Embryonic facial prominence (tissue), 1 donor: ENCODE measurements around the gene DUSP8.
"Not testable (repeated sequence)": the region's sequence is repeated elsewhere in the genome, so short reads cannot be mapped to it uniquely, and the experiment has no call there.

Experiments
- DNase-seq: peaks from one replicate; pipeline ENCODE4 v3.0.0-alpha.2; 2016; ENCODE audit errors: extremely low spot score

The DUSP8 gene

GRCh38 chr11:1572197-1573076, at the start of gene DUSP8:
Gene DUSP8 (minus strand): TSS chr11:1572271. CDS start chr11:1565826, 6,445 bp downstream.
- peak; percentile 71 for DNase-seq

DNA sequence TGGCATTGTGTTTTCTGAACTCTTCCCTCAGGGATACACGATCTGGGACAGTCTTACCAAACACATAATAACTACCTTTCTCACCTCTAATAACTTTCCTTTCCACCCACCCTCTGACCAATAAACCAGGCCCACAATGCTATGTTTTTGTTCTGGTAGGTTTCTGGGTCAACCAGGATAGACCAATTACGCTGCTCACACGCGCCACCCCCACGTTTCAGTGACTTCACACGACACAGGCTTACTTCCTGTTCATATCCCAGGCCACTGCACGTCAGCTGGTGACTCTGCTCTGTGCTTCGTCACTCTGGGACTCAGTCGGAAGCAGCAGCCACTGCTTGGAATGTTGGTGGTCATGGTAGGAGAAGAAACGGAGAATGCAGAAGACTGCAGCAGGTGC, 47.4 kb upstream of the DUSP8 start:
- DNase-seq: no peak

GRCh38 chr11:1618231-1618630, 46.2 kb upstream of the DUSP8 start:
- DNase-seq: peak; percentile 47

GRCh38 chr11:1608363-1608762, 36.3 kb upstream of the DUSP8 start, which contains the start of gene KRTAP5-3:
Gene KRTAP5-3 (minus strand): TSS chr11:1608463. CDS start chr11:1608385, 78 bp downstream.
- no peak for DNase-seq

DNA sequence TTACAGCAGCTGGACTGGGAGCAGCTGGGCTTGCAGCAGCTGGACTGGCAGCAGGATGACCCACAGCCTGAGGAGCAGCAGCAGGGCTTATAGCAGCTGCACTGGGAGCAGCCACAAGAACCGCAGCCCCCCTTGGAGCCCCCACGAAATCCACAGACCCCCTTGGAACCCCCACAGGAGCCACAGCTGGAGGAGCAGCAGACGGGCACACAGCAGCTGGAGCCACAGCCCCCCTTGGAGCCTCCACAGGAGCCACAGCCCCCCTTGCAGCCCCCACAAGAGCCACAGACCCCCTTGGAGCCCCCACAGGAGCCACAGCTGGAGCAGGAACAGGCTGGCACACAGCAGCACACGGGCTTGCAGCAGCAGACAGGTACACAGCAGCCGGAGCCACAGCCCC, 35.8 kb upstream of the DUSP8 start:
- not testable (repeated sequence) for DNase-seq

DNA sequence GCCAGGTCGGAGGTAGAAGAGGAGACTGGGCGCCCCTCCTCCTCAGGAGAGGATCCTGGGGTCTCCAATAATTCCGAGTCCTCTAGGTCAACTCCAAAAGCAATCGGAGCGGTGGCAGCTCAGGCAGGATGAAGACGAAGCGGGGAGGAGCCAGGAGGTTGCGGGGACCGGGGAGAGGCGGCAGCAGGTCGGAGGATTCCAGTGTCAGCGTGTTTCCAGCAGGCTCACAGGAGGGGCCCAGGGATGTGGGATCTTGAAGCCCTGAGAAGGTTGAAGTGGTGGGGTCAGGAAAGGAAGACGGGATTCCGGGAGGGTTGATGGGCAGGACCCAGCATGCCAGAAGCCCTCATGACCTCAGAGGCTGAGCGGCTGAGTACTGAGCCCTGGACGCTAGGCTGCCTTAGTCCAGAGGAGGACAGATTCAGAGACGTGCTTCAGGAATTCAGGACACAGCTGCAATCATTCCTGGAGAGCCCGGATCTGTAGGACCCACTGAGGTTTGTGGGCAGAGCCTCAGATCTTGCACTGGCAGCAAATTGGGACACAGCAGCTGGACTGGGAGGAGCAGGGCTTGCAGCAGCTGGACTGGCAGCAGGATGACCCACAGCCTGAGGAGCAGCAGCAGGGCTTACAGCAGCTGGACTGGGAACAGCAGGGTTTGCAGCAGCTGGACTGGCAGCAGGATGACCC, 35.2 kb upstream of the DUSP8 start:
- not testable (repeated sequence) for DNase-seq

DNA sequence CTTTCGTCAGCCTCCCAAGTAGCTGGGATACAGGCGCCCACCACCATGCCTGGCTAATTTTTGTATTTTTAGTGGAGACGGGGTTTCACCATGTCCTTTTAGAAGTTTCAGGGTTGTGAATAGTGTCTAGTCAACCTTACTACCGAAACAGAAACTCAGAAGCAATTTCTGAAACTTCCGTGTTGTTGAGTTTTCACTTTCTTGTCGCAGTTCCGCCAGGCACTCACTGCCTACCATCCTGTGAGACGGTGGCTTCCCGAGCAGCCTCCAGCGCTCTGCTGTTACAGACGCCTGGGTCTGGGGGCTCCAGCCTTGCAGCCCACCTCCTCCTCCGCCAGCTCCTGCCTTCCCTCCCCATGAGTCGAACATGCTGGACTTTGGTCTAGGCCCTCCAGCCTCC, 33.9 kb upstream of the DUSP8 start:
- not testable (repeated sequence) for DNase-seq

GRCh38 chr11:1604711-1605110, 32.6 kb upstream of the DUSP8 start:
- DNase-seq: no peak

DNA sequence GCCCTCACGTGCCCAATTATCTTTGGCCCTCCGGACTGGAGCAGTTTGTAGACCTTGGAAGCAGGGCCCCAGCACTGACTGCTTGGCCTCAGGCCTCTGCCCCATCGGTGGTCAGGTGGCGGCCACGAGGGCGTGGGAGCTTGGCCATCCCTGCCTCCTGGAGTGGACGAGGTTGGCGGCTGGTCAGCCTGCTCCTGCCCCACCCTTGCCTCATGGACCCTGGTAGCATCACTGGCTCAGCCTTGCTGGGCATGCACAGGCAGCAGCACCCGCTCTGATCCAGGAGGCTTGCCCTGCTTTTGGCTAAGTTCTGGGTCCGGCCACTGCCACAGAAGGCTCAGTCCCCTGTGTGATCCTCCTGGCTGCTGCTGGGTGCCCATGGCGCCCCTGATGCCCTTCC, 32.1 kb upstream of the DUSP8 start:
- no peak for DNase-seq

DNA sequence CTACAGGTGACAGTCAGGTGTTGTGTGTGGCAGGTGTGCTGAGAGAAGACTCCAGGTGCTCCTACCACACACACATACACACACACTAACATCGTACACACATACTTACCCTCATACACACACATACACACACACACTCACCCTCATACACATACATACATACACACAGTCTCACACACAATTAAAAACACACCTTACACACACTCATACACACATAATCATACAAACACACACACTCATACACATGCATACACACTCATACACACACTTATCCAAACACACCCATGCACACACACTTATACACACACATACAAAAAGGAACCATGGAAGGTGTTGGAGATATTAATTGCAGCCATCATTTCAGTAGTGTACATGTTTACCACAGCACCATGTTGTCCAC, 31.6 kb upstream of the DUSP8 start:
- no peak for DNase-seq

GRCh38 chr11:1601663-1602062, 29.6 kb upstream of the DUSP8 start:
- DNase-seq: not testable (repeated sequence)

- DNase-seq: no peak
These were observed 28.6 kb upstream of the DUSP8 start for GRCh38 chr11:1600626-1601025.

DNA sequence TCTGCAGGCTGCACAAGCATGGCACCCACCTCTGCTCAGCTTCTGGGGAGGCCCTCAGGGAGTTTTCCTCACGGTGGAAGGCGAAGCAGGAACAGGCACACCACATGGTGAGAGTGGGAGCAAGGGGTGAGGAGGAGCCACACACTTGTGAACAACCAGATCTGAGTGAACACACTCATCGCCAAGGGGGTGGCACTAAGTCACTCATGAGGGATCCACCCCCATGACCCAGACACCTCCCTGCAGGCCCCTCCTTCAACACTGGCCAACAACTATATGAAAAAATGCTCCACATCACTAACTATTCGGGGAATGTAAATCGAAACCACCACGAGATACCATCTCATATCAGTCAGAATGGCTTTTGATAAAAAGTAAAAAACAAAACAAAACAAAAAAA, 26.7 kb upstream of the DUSP8 start:
- no peak for DNase-seq

DNA sequence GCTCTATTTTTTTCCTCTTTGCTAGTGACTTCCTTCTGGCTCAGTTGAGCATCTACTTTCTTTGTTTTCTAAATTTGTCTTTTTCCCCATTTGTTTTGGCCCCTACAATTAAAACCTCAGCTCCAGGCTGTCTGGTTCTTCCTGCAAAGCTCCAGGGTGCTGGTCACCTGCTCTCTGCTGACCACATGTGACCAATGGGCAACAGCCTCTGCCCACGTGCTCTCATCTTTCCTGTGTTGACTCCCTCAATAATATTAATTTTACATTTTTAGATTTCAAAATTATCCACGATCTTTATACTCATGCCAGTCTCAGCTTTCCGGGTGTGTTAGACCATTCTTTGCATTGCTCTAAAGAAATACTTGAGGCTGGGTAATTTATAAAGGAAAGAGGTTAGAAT, 26.3 kb upstream of the DUSP8 start:
- not testable (repeated sequence) for DNase-seq

- DNase-seq: no peak
These were observed 25.9 kb upstream of the DUSP8 start, which contains the start of gene KRTAP5-2 for GRCh38 chr11:1597994-1598380. Gene KRTAP5-2 (minus strand): TSS chr11:1598294. CDS start chr11:1598250, 44 bp downstream.

DNA sequence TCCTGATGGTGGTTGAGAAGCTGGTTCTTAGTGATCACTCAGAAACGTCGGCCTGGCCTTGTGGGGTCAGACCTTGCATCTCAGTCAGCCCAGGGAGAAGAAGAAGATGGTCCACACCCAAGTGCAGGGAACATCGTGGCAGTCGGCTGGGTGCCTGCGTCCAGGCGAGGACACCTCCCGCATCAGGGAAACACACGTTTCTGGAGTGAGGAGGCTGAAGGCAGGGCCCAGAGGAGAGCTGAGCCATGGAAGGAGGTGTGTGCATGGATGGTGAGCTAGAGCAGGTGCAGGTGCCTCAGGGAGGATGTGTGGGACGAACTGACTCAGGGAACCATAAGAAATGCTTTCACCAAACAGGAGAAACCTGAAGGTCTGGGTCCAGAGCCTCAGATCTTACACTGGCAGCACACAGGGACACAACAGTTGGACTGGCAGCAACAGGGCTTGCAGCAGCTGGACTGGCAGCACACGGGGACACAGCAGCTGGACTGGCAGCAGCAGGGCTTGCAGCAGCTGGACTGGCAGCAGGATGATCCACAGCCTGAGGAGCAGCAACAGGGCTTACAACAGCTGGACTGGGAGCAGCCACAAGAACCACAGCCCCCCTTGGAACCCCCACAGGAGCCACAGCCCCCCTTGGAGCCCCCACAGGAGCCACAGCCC, 25.4 kb upstream of the DUSP8 start:
- DNase-seq: no peak

DNA sequence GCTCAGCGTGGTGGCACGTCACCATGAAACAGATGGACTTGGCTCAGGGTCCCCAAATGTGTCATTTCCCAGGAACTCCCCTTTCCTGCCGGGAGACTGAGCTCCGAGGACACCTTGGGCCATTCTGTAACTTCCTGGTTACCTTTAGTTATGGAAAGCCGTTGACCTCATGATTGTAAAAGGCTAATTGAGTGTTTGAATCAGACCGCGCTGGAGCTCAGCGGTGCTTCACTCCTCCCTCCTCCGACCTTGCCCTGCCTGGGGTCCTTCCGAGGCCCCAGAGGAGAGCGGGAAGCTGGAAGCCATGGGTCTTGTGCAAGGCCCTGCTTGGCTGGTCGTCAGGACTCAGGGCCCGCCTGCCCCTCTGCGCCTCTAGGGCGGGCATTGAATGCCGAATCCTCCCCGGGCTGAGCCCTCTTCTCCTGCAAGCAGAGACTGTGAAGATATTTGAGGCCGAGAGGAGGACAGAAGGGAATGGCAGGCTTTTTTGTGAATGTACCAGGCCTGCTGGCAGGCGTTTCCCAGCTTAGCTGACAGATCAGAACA, 24.6 kb upstream of the DUSP8 start:
- DNase-seq: not testable (repeated sequence)

- not testable (repeated sequence) for DNase-seq
These were observed 24.0 kb upstream of the DUSP8 start for GRCh38 chr11:1595994-1596575.

DNA sequence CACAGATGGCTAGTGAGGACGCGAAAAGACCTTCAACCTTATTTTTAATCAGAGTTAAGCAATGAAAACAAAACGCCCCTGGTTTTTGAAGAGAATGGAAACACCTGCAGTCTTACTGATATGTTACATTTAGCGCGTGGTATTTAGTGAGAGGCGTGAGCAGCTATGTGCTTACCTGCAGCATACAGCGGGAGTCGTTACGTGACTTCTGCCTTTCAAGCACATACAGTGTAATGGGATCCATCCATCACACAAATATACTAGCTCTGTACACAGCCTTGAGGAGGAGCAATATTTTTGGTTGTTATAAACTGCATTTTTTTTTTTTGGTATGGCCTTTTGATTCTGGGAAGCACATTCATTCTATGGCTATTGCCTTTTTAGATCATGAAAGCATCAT, 20.6 kb upstream of the DUSP8 start:
- no peak for DNase-seq

- no peak for DNase-seq
These were observed 17.9 kb upstream of the DUSP8 start for GRCh38 chr11:1589996-1590395.

GRCh38 chr11:1589191-1589963, 17.3 kb upstream of the DUSP8 start:
- not testable (repeated sequence) for DNase-seq
